SK-N-SH (cell line): ENCODE results near the gene SERP2. TPM values are rescaled to one million over a fixed set of nuclear protein-coding genes. Genes with fewer than 3 reads are reported as not detected.

Source experiments
- CTCF ChIA-PET: fragments of 300-600, 350-600 bp; formaldehyde crosslinking; extraction: SDS; loops from one replicate; lab custom pipeline; 2021; lab: Yijun Ruan, JAX
- POLR2A ChIA-PET: fragments of 350-600 bp; sonication (Branson Sonifier 250); formaldehyde crosslinking; extraction: SDS; loops from one replicate; lab custom pipeline; 2020; ENCODE audit warnings: antibody characterized with exemption, inconsistent platforms; lab: Yijun Ruan, JAX
- DNase-seq: peaks from one replicate; pipeline ENCODE4 v3.0.0; 2012
- H2AFZ ChIP-seq: fragments of 200-600 bp; sonication (generic); 2 replicates; pipeline ENCODE4 v1.8.1; 2016; ENCODE audit warnings: antibody characterized with exemption, mild to moderate bottlenecking, low read depth
- H3F3A ChIP-seq: fragments of 200-600 bp; sonication (generic); replicated peaks from 2 replicates; pipeline ENCODE3; 2016; ENCODE audit warnings: antibody characterized with exemption, mild to moderate bottlenecking; ENCODE audit not compliant: insufficient read depth
- H3K27ac ChIP-seq, 2 experiments: fragments of 200-500 bp in 1 of 2; fragments of 200-600 bp in 1 of 2; sonication (Bioruptor generic) in 1 of 2; sonication (generic), shearing (Covaris generic) in 1 of 2; 2 replicates each; pipeline versions ENCODE4 v1.5.1 to v1.6.1; 2014 to 2016; ENCODE audit warnings: low read depth in 2 of 2, inconsistent platforms in 1 of 2, low read length in 1 of 2, mild to moderate bottlenecking in 1 of 2, mixed read lengths in 1 of 2
- H3K27me3 ChIP-seq: fragments of 200-600 bp; sonication (generic), shearing (Covaris generic); 2 replicates; pipeline ENCODE4 v1.6.1; 2016; ENCODE audit warnings: mixed run types; ENCODE audit not compliant: insufficient read depth
- H3K36me3 ChIP-seq, 2 experiments: fragments of 200-500 bp in 1 of 2; fragments of 200-600 bp in 1 of 2; sonication (Bioruptor generic) in 1 of 2; sonication (generic) in 1 of 2; replicated peaks in 1 of 2; 2 replicates each; pipeline versions ENCODE3 to v1.5.1; 2014 to 2016; ENCODE audit warnings: low read length in 1 of 2, mild to moderate bottlenecking in 1 of 2; ENCODE audit not compliant: insufficient read depth in 2 of 2, control insufficient read depth in 1 of 2
- H3K4me1 ChIP-seq, 2 experiments: fragments of 200-500 bp in 1 of 2; fragments of 200-600 bp in 1 of 2; sonication (Bioruptor generic) in 1 of 2; sonication (generic), shearing (Covaris generic) in 1 of 2; 2 replicates each; pipeline versions ENCODE4 v1.5.1 to v1.6.1; 2014 to 2016; ENCODE audit warnings: low read depth in 1 of 2, low read length in 1 of 2, mixed run types in 1 of 2; ENCODE audit not compliant: insufficient read depth in 2 of 2, control insufficient read depth in 1 of 2
- H3K4me2 ChIP-seq: fragments of 200-600 bp; sonication (generic), shearing (Covaris generic); 2 replicates; pipeline ENCODE4 v1.6.1; 2017; ENCODE audit warnings: mixed run types
- H3K4me3 ChIP-seq, 2 experiments: fragments of 200-500 bp in 1 of 2; fragments of 200-600 bp in 1 of 2; sonication (Bioruptor generic) in 1 of 2; sonication (generic), shearing (Covaris generic) in 1 of 2; 2 replicates each; pipeline versions ENCODE4 v1.5.1 to v1.8.1; 2014 to 2016; ENCODE audit warnings: low read depth in 2 of 2, inconsistent platforms in 1 of 2, low read length in 1 of 2, mild to moderate bottlenecking in 1 of 2, mixed read lengths in 1 of 2, moderate library complexity in 1 of 2
- H3K79me2 ChIP-seq: fragments of 200-600 bp; sonication (generic); 2 replicates; pipeline ENCODE4 v1.8.1; 2017; ENCODE audit warnings: mild to moderate bottlenecking; ENCODE audit not compliant: insufficient read depth
- H3K9ac ChIP-seq: fragments of 200-600 bp; sonication (generic); 2 replicates; pipeline ENCODE4 v1.6.1; 2017; ENCODE audit warnings: mixed run types
- H3K9me2 ChIP-seq: fragments of 200-600 bp; sonication (generic); 2 replicates; pipeline ENCODE4 v1.6.1; 2017; ENCODE audit warnings: mixed run types
- H3K9me3 ChIP-seq: fragments of 200-600 bp; sonication (generic); 2 replicates; pipeline ENCODE4 v1.6.1; 2017; ENCODE audit warnings: mixed run types, mild to moderate bottlenecking, moderate library complexity
- H4K20me1 ChIP-seq: fragments of 200-600 bp; sonication (generic); 2 replicates; pipeline ENCODE4 v1.6.1; 2017; ENCODE audit warnings: mild to moderate bottlenecking, mixed run types; ENCODE audit not compliant: insufficient read depth
- EZH2phosphoT487 ChIP-seq: fragments of 200-600 bp; sonication (generic); IDR thresholded peaks from 2 replicates; pipeline ENCODE4 v1.6.1; 2017; ENCODE audit warnings: low read depth, mixed run types, mild to moderate bottlenecking, antibody characterized with exemption, moderate library complexity, borderline replicate concordance
- GATA2 ChIP-seq: sonication (generic); formaldehyde crosslinking; IDR thresholded peaks from 2 replicates; pipeline ENCODE4 v1.5.0; 2020; ENCODE audit warnings: mild to moderate bottlenecking, missing genetic modification reagents
- JUND ChIP-seq: IDR thresholded peaks from 2 replicates; pipeline ENCODE4 v1.4.0; 2012
- MEF2A ChIP-seq: IDR thresholded peaks from 2 replicates; pipeline ENCODE4 v1.4.0; 2012; ENCODE audit warnings: low read depth, borderline replicate concordance
- MXI1 ChIP-seq: IDR thresholded peaks from 2 replicates; pipeline ENCODE4 v1.6.1; 2012; ENCODE audit warnings: mild to moderate bottlenecking, low read depth, low read length, improper control_type of control experiment
- NRF1 ChIP-seq: IDR thresholded peaks from 2 replicates; pipeline ENCODE4 v1.6.1; 2012; ENCODE audit warnings: low read depth, mild to moderate bottlenecking, low read length
- POLR2AphosphoS5 ChIP-seq: IDR thresholded peaks from 2 replicates; pipeline ENCODE4 v1.6.1; 2012; ENCODE audit warnings: low read depth, low read length
- RFX5 ChIP-seq: IDR thresholded peaks from 2 replicates; pipeline ENCODE4 v1.6.1; 2012; ENCODE audit warnings: mild to moderate bottlenecking, improper control_type of control experiment, low read length
- SMC3 ChIP-seq: IDR thresholded peaks from 2 replicates; pipeline ENCODE4 v1.6.1; 2012; ENCODE audit warnings: low read depth, low read length, improper control_type of control experiment
- YY1 ChIP-seq: IDR thresholded peaks from 2 replicates; pipeline ENCODE4 v1.4.0; 2012; ENCODE audit warnings: low read depth, mild to moderate bottlenecking
- whole genome bisulfite sequencing: methylation state at CpG from one replicate; pipeline ENCODE4 v1.1.6; 2017; ENCODE audit warnings: low lambda C conversion rate; 5-methylcytosine and 5-hydroxymethylcytosine counted together
- polyA plus RNA-seq, 3 experiments: library from polyadenylated mRNA; depleted of rRNA; stranded (reverse); fragments of >200 nt; gene quantifications; 2 replicates each; pipeline ENCODE4 v1.2.3, GENCODE V29; 2012
- TF ChIP-seq, protein P1 (sequence below): fragments of 150-350 bp; IDR thresholded peaks from 2 replicates; pipeline ENCODE4 v1.6.1; 2017; ENCODE audit warnings: antibody characterized with exemption, low read length, low read depth, borderline replicate concordance
- TF ChIP-seq, protein P2 (sequence below): IDR thresholded peaks from 2 replicates; pipeline ENCODE4 v1.4.0; 2012; ENCODE audit warnings: low read depth, borderline replicate concordance
- TF ChIP-seq, protein P3 (sequence below): IDR thresholded peaks from 2 replicates; pipeline ENCODE4 v1.4.0; 2012; ENCODE audit warnings: low read depth

SERP2 gene
- polyA plus RNA-seq, 1 of the 3 experiments (the other 2 are of a cell fraction) = 4.9 TPM

DNA sequence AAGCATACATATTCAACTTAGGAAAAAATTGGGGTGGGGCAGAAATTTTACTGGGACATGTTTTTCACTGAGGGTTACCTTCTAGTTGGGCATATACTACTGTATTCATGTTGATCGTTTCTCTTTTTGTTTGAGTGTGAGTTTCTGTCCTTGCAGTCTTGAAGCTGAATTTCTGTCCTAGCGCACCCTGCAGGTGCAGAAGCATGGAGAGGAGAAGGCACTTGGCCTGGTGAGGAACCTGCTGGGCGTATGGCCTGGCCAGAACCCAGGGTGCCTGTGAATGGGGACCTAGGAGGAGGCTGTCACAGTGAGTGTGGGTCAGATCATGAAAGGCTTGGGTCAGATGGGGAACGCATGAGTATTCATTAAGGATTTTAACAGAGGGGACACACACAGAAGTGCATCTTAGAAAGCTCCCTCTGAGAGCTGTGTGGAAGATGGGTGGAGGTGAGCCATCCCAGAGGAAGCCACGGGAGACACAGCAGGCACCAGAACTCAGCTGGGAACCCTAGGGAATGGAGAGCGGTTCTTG lies 36.8 kb downstream of the SERP2 start:
- Histone ChIP-seq H3K27me3 (no peaks in the 10 kb centered on the region), H3K36me3 (no peaks in the 10 kb centered on the region), H3K4me3 (no peak overlapping the region), H3K9me2 (no peaks in the 10 kb centered on the region), H3K9ac (no peak overlapping the region), H3K27ac (no peak overlapping the region), H3K4me2 (no peak overlapping the region), H3K9me3 (no peaks in the 10 kb centered on the region), H2AFZ (no peak overlapping the region), H3K79me2 (no peaks in the 10 kb centered on the region), H3K4me1 (peaks cover 0 to 4% of the 10 kb centered on the region in 2 experiments; a peak in 1 of 4 replicates), H3F3A (no peaks in the 10 kb centered on the region), H4K20me1 (no peaks in the 10 kb centered on the region)
- TF ChIP-seq, protein P1, sequence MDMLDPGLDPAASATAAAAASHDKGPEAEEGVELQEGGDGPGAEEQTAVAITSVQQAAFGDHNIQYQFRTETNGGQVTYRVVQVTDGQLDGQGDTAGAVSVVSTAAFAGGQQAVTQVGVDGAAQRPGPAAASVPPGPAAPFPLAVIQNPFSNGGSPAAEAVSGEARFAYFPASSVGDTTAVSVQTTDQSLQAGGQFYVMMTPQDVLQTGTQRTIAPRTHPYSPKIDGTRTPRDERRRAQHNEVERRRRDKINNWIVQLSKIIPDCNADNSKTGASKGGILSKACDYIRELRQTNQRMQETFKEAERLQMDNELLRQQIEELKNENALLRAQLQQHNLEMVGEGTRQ = no peak
- POLR2A ChIA-PET = no interaction called here
- 89% methylated on average over 6 of the region's 6 CpGs for WGBS
- CTCF ChIA-PET = interaction anchor here (0.5 to 1.4 kb wide), 2 partner anchors 10 to 62 kb away, joined by 3 to 4 read pairs; no protein-coding TSS in a partner anchor
- no peak for DNase-seq

DNA sequence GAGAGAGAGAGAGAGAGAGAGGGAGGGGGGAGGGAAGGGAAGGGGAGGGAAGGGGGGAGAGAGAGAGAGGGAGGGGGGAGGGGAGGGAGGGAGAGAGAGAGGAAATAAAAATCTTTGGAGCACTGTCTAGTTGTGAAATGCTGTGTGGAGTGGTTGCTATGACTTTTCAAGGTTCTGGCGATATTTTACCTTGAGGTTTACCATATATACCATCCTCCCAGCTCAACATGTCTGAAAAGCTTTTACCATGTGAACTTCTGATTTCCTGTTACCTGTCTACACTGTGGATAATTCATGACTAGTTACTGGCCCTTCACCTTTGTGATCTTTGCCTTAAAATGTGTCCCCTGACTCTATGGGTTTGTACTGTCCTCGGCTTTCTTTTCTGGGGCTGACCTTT lies 38.2 kb downstream of the SERP2 start:
- Histone ChIP-seq H3K4me3 (no peak overlapping the region), H3K4me1 (no peaks in the 10 kb centered on the region), H3K27ac (no peak overlapping the region), H2AFZ (no peak overlapping the region), H3K4me2 (no peak overlapping the region), H4K20me1 (no peaks in the 10 kb centered on the region), H3K9ac (no peak overlapping the region), H3F3A (no peaks in the 10 kb centered on the region), H3K79me2 (no peaks in the 10 kb centered on the region), H3K9me3 (no peaks in the 10 kb centered on the region), H3K27me3 (no peaks in the 10 kb centered on the region), H3K36me3 (no peaks in the 10 kb centered on the region), H3K9me2 (no peaks in the 10 kb centered on the region)
- 90% methylated on average over 2 of the region's 2 CpGs for WGBS
- ChIA-PET POLR2A (no interaction called here), CTCF (no interaction called here)
- TF ChIP-seq NRF1 (no peak), MXI1 (no peak), MEF2A (no peak), EZH2phosphoT487 (no peak), JUND (no peak), POLR2AphosphoS5 (no peak), SMC3 (no peak), GATA2 (CRISPR knock-in tag) (no peak), YY1 (no peak), RFX5 (no peak)
- TF ChIP-seq, protein P2, sequence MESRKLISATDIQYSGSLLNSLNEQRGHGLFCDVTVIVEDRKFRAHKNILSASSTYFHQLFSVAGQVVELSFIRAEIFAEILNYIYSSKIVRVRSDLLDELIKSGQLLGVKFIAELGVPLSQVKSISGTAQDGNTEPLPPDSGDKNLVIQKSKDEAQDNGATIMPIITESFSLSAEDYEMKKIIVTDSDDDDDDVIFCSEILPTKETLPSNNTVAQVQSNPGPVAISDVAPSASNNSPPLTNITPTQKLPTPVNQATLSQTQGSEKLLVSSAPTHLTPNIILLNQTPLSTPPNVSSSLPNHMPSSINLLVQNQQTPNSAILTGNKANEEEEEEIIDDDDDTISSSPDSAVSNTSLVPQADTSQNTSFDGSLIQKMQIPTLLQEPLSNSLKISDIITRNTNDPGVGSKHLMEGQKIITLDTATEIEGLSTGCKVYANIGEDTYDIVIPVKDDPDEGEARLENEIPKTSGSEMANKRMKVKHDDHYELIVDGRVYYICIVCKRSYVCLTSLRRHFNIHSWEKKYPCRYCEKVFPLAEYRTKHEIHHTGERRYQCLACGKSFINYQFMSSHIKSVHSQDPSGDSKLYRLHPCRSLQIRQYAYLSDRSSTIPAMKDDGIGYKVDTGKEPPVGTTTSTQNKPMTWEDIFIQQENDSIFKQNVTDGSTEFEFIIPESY = no peak
- TF ChIP-seq, protein P3, sequence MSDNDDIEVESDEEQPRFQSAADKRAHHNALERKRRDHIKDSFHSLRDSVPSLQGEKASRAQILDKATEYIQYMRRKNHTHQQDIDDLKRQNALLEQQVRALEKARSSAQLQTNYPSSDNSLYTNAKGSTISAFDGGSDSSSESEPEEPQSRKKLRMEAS = no peak
- TF ChIP-seq, protein P1 = no peak
- DNase-seq = no peak
